Activated CD4-positive, alpha-beta T cell treated with anti-CD3 and anti-CD28 coated beads for 1 hour (primary cell): ENCODE measurements around the gene PCDH9.

Experiments used
- DNase-seq: peaks from one replicate; pipeline ENCODE4 v3.0.0-alpha.2; 2020

PCDH9 gene

GRCh38 chr13:67155898-67156722 is 74.0 kb downstream of the PCDH9 start:
- no peak for DNase-seq

- DNase-seq = no peak
Observed at GRCh38 chr13:67152085-67152484, 78.1 kb downstream of the PCDH9 start.

- DNase-seq = no peak
Observed at GRCh38 chr13:67151652-67152051, 78.5 kb downstream of the PCDH9 start.

- no peak for DNase-seq
Observed at GRCh38 chr13:67150608-67151007, 79.5 kb downstream of the PCDH9 start.

- DNase-seq = no peak
Observed at GRCh38 chr13:67148161-67148571, 82.0 kb downstream of the PCDH9 start.

GRCh38 chr13:67147342-67148133 is 82.6 kb downstream of the PCDH9 start:
- no peak for DNase-seq

GRCh38 chr13:67146523-67147130 is 83.5 kb downstream of the PCDH9 start:
- no peak for DNase-seq

- DNase-seq = no peak
Observed at GRCh38 chr13:67145950-67146349, 84.2 kb downstream of the PCDH9 start.

GRCh38 chr13:67143544-67144115 is 86.5 kb downstream of the PCDH9 start:
- DNase-seq = no peak

GRCh38 chr13:67140006-67140405 is 90.1 kb downstream of the PCDH9 start:
- no peak for DNase-seq

- DNase-seq = no peak
Observed at GRCh38 chr13:67139551-67139950, 90.6 kb downstream of the PCDH9 start.

GRCh38 chr13:67138970-67139369 is 91.2 kb downstream of the PCDH9 start:
- DNase-seq = no peak

- DNase-seq = no peak
Observed at GRCh38 chr13:67137044-67137735, 92.9 kb downstream of the PCDH9 start.

GRCh38 chr13:67136157-67136556 is 94.0 kb downstream of the PCDH9 start:
- DNase-seq = no peak

- no peak for DNase-seq
Observed at GRCh38 chr13:67135356-67135755, 94.8 kb downstream of the PCDH9 start.

GRCh38 chr13:67134417-67135129 is 95.6 kb downstream of the PCDH9 start:
- DNase-seq = no peak

- DNase-seq = no peak
Observed at GRCh38 chr13:67133476-67133875, 96.7 kb downstream of the PCDH9 start.

GRCh38 chr13:67131393-67131792 is 98.7 kb downstream of the PCDH9 start:
- no peak for DNase-seq

- no peak for DNase-seq
Observed at GRCh38 chr13:67130444-67130843, 99.7 kb downstream of the PCDH9 start.

- DNase-seq = no peak
Observed at GRCh38 chr13:67128136-67128535, 102.0 kb downstream of the PCDH9 start.

- DNase-seq = no peak
Observed at GRCh38 chr13:67125681-67126080, 104.5 kb downstream of the PCDH9 start.

GRCh38 chr13:67123165-67123564 is 107.0 kb downstream of the PCDH9 start:
- DNase-seq = no peak
